GM18909 (cell line): ENCODE results near the gene SLF2.

ENCODE experiments used
- ATAC-seq: cut with Tn5 transposase; IDR thresholded peaks from one replicate; pipeline ENCODE4 v1.9.1; 2021; ENCODE audit warnings: mild to moderate bottlenecking; ENCODE audit not compliant: unreplicated experiment, poor library complexity

The SLF2 gene

GRCh38 chr10:101008823-101009423 lies 96.2 kb downstream of the SLF2 start:
- no peak for ATAC-seq

- ATAC-seq = no peak
Measured at GRCh38 chr10:101010329-101010728, 97.6 kb downstream of the SLF2 start.

- ATAC-seq = no peak
Measured at GRCh38 chr10:101011517-101012423, 99.0 kb downstream of the SLF2 start.

- ATAC-seq = peak; percentile 76
Measured at GRCh38 chr10:101012525-101013364, 100.0 kb downstream of the SLF2 start.

GRCh38 chr10:101013365-101013825 lies 100.6 kb downstream of the SLF2 start:
- no peak for ATAC-seq

GRCh38 chr10:101014230-101014884 lies 101.6 kb downstream of the SLF2 start:
- ATAC-seq = peak; percentile 47
